Neural cell (in vitro differentiated cells): Measurements from ENCODE around the gene KIAA2012. TPM values are rescaled to one million over a fixed set of nuclear protein-coding genes. Genes with fewer than 3 reads are reported as not detected.

Experiments
- H2AFZ ChIP-seq: fragments of 200-600, 300-800 bp; sonication (generic), shearing (Covaris generic); 2 replicates; pipeline ENCODE4 v1.6.0; 2014; ENCODE audit warnings: low read depth, mild to moderate bottlenecking, antibody characterized with exemption, low read length, moderate library complexity
- H3F3A ChIP-seq: fragments of 200-600 bp; shearing (Covaris generic); 2 replicates; pipeline ENCODE4 v1.6.1; 2016; ENCODE audit warnings: mild to moderate bottlenecking, moderate library complexity, mixed read lengths, antibody characterized with exemption, low read length; ENCODE audit not compliant: insufficient read depth, poor library complexity, severe bottlenecking
- H3K27ac ChIP-seq: fragments of 200-600, 300-800 bp; sonication (generic), shearing (Covaris generic); 2 replicates; pipeline ENCODE4 v1.5.1; 2014; ENCODE audit warnings: mild to moderate bottlenecking, low read length, moderate library complexity
- H3K27me3 ChIP-seq: fragments of 300-800, 200-600 bp; sonication (generic), shearing (Covaris generic); 2 replicates; pipeline ENCODE4 v1.6.0; 2014; ENCODE audit warnings: mild to moderate bottlenecking, low read depth, low read length, moderate library complexity; ENCODE audit not compliant: insufficient read depth
- H3K36me3 ChIP-seq: fragments of 300-800, 200-600 bp; sonication (generic), shearing (Covaris generic); 2 replicates; pipeline ENCODE4 v1.5.1; 2014; ENCODE audit warnings: mild to moderate bottlenecking, antibody characterized with exemption, low read length, moderate library complexity; ENCODE audit not compliant: insufficient read depth
- H3K4me2 ChIP-seq: fragments of 300-800, 200-600 bp; sonication (generic), shearing (Covaris generic); 2 replicates; pipeline ENCODE4 v1.6.0; 2014; ENCODE audit warnings: mild to moderate bottlenecking, low read length
- H3K4me3 ChIP-seq: fragments of 300-800, 200-600 bp; sonication (generic), shearing (Covaris generic); 2 replicates; pipeline ENCODE4 v1.5.1; 2014; ENCODE audit warnings: mild to moderate bottlenecking, low read length, moderate library complexity
- H3K79me2 ChIP-seq: fragments of 200-600 bp; shearing (Covaris generic); replicated peaks from 2 replicates; pipeline ENCODE4 v1.6.0; 2014; ENCODE audit warnings: mild to moderate bottlenecking, low read length, moderate library complexity; ENCODE audit not compliant: insufficient read depth
- H3K9ac ChIP-seq: fragments of 300-800, 200-600 bp; sonication (generic), shearing (Covaris generic); 2 replicates; pipeline ENCODE4 v1.6.1; 2016; ENCODE audit warnings: mild to moderate bottlenecking, low read length, mixed read lengths
- H3K9me2 ChIP-seq: fragments of 200-600 bp; shearing (Covaris generic); 2 replicates; pipeline ENCODE4 v1.6.1; 2016; ENCODE audit warnings: mild to moderate bottlenecking, low read length, mixed read lengths; ENCODE audit not compliant: insufficient read depth
- H3K9me3 ChIP-seq: fragments of 200-600, 300-800 bp; sonication (generic), shearing (Covaris generic); 2 replicates; pipeline ENCODE4 v1.6.1; 2016; ENCODE audit warnings: mild to moderate bottlenecking, mixed run types, low read length, moderate library complexity, mixed read lengths
- H4K20me1 ChIP-seq: fragments of 200-600 bp; shearing (Covaris generic); 2 replicates; pipeline ENCODE4 v1.6.1; 2016; ENCODE audit warnings: mild to moderate bottlenecking, mixed run types; ENCODE audit not compliant: insufficient read depth
- CTCF ChIP-seq: fragments of 450-650 bp; IDR thresholded peaks from 2 replicates; pipeline ENCODE4 v1.5.1; 2014; ENCODE audit warnings: antibody characterized with exemption, mild to moderate bottlenecking, moderate library complexity; ENCODE audit not compliant: poor library complexity, severe bottlenecking
- EP300 ChIP-seq: fragments of 450-650 bp; conservative IDR thresholded peaks from 2 replicates; pipeline ENCODE4 v1.6.1; 2014; ENCODE audit warnings: antibody characterized with exemption, mild to moderate bottlenecking, moderate library complexity; ENCODE audit not compliant: poor library complexity, severe bottlenecking
- EZH2 ChIP-seq: fragments of 200-600, 300-800 bp; shearing (Covaris generic), sonication (generic); IDR thresholded peaks from 2 replicates; pipeline ENCODE4 v1.6.1; 2014; ENCODE audit warnings: antibody characterized with exemption, low read length, borderline replicate concordance, mild to moderate bottlenecking; ENCODE audit not compliant: insufficient read depth, poor library complexity, severe bottlenecking
- MXI1 ChIP-seq: fragments of 450-650 bp; conservative IDR thresholded peaks from 2 replicates; pipeline ENCODE4 v1.6.1; 2014; ENCODE audit warnings: antibody characterized with exemption, mild to moderate bottlenecking; ENCODE audit not compliant: poor library complexity, severe bottlenecking
- POLR2AphosphoS5 ChIP-seq: IDR thresholded peaks from 2 replicates; pipeline ENCODE4 v1.6.1; 2012
- RAD21 ChIP-seq: fragments of 450-650 bp; conservative IDR thresholded peaks from 2 replicates; pipeline ENCODE4 v1.6.1; 2014; ENCODE audit warnings: antibody characterized with exemption, mild to moderate bottlenecking, moderate library complexity
- REST ChIP-seq: IDR thresholded peaks from 2 replicates; pipeline ENCODE4 v1.6.1; 2012; ENCODE audit warnings: borderline replicate concordance
- SMC3 ChIP-seq: fragments of 450-650 bp; conservative IDR thresholded peaks from 2 replicates; pipeline ENCODE4 v1.6.1; 2014; ENCODE audit warnings: antibody characterized with exemption, mild to moderate bottlenecking, moderate library complexity; ENCODE audit not compliant: poor library complexity
- TAF1 ChIP-seq: IDR thresholded peaks from 2 replicates; pipeline ENCODE4 v1.6.1; 2012; ENCODE audit warnings: low read depth
- polyA plus RNA-seq: library from polyadenylated mRNA; depleted of rRNA; stranded (reverse); fragments of >200 nt; gene quantifications from 2 replicates; pipeline ENCODE4 v1.2.3, GENCODE V29; 2014

Gene KIAA2012
- polyA plus RNA-seq, 1 donor from 2014 or later, result not detected

GRCh38 chr2:202122980-202123720 lies 50.1 kb downstream of the KIAA2012 start:
- Histone ChIP-seq H3K9me2 (no peaks in the 10 kb centered on the region), H3K79me2 (no peaks in the 10 kb centered on the region), H4K20me1 (no peaks in the 10 kb centered on the region), H3F3A (no peaks in the 10 kb centered on the region), H3K27ac (no peak overlapping the region), H3K4me3 (no peak overlapping the region), H3K9me3 (no peaks in the 10 kb centered on the region), H3K36me3 (no peaks in the 10 kb centered on the region), H3K27me3 (no peaks in the 10 kb centered on the region), H3K9ac (peak overlapping the region; percentile 4), H3K4me2 (no peak overlapping the region), H2AFZ (no peak overlapping the region)
- no peak for TF ChIP-seq REST
- no peak for TF ChIP-seq CTCF
- no peak for TF ChIP-seq EP300
- no peak for TF ChIP-seq SMC3
- no peak for TF ChIP-seq MXI1
- no peak for TF ChIP-seq POLR2AphosphoS5
- no peak for TF ChIP-seq TAF1
- TF ChIP-seq EZH2, result no peak
- no peak for TF ChIP-seq RAD21

GRCh38 chr2:202124286-202124685 lies 51.2 kb downstream of the KIAA2012 start:
- H3K27ac ChIP-seq, result no peak overlapping the region

More at GRCh38 chr2:202124286-202124685, 51.2 kb downstream of the KIAA2012 start:
- H2AFZ ChIP-seq, result no peak overlapping the region
- no peaks in the 10 kb centered on the region for H3K9me2 ChIP-seq
- no peak for TF ChIP-seq EP300
- TF ChIP-seq REST, result no peak
- no peak for TF ChIP-seq RAD21
- no peak for TF ChIP-seq POLR2AphosphoS5
- TF ChIP-seq MXI1, result no peak
- TF ChIP-seq SMC3, result no peak
- TF ChIP-seq CTCF, result no peak
- no peak for TF ChIP-seq TAF1
- no peak for TF ChIP-seq EZH2
- H4K20me1 ChIP-seq, result no peaks in the 10 kb centered on the region
- no peaks in the 10 kb centered on the region for H3F3A ChIP-seq
- no peak overlapping the region for H3K4me3 ChIP-seq
- H3K79me2 ChIP-seq, result no peaks in the 10 kb centered on the region
- H3K4me2 ChIP-seq, result no peak overlapping the region
- H3K9ac ChIP-seq, result no peak overlapping the region
- H3K27me3 ChIP-seq, result no peaks in the 10 kb centered on the region
- H3K36me3 ChIP-seq, result no peaks in the 10 kb centered on the region
- H3K9me3 ChIP-seq, result no peaks in the 10 kb centered on the region
